Measurements from ENCODE around the gene MALAT1. TPM values are rescaled to one million over a fixed set of nuclear protein-coding genes. Genes with fewer than 3 reads are reported as not detected.

MALAT1 gene
- total RNA-seq, 2 experiments from 2014 or later: 3,446 to 5,974 TPM

GRCh38 chr11:65532388-65533064 is 33.7 kb downstream of the MALAT1 start:
- BruUV-seq (replicated peaks): no TSS peak
- Histone ChIP-seq H3K4me3 (ENCODE audit: low read depth, low read length, poor library complexity, severe bottlenecking) (no peak overlapping the region), H3K4me1 (ENCODE audit: insufficient read depth, low read length, poor library complexity, severe bottlenecking) (peaks cover 8% of the 10 kb centered on the region), H3K36me3 (ENCODE audit: insufficient read depth, low read length) (peaks cover 22% of the 10 kb centered on the region; the same call in 1 of the 2 replicates), H3K27ac (ENCODE audit: low read depth, low read length, poor library complexity, severe bottlenecking) (no peak overlapping the region), H4K20me1 (ENCODE audit: insufficient read depth, low read length) (no peaks in the 10 kb centered on the region), H3K9me2 (ENCODE audit: insufficient read depth, low read length) (no peaks in the 10 kb centered on the region), H3K4me2 (ENCODE audit: low read length) (no peak overlapping the region), H2AFZ (ENCODE audit: low read length) (no peak overlapping the region), H3K9me3 (ENCODE audit: low read length) (no peaks in the 10 kb centered on the region), H3K79me2 (ENCODE audit: insufficient read depth, low read depth, low read length) (no peaks in the 10 kb centered on the region)
- ChIA-PET POLR2A (no interaction called here), CTCF (ENCODE audit: unreplicated experiment) (no interaction called here)
- TF ChIP-seq CTCF (conservative IDR thresholded peaks at IDR 0.05; ENCODE audit: low read length) (no peak), EZH2phosphoT487 (IDR thresholded peaks at IDR 0.05; ENCODE audit: borderline replicate concordance, low read depth, low read length) (no peak)
- DNase-seq (ENCODE audit: low spot score): no peak
- intact Hi-C loops (cut with micrococcal nuclease; ENCODE audit: unreplicated experiment): no loop called here

DNA sequence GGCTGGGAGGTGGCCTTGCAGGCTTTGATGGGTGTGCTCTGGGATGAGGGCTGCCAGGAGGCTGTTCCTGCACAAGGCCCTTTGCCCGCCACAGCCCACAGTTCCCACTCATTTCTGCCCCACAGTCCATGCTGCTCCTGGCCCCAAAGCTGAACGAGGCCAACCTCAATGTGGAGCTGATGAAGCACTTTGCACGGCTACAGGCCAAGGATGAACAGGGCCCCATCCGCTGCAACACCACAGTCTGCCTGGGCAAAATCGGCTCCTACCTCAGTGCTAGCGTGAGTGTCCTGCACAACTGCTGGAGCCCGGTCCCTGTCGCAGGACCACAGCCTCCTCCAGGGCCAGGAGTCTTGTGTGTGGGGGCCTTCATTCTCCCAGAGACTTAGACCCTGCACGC is 36.3 kb downstream of the MALAT1 start:
- intact Hi-C loops (cut with micrococcal nuclease; ENCODE audit: unreplicated experiment): no loop called here
- no peak overlapping the region for H3K27ac ChIP-seq (ENCODE audit: low read depth, low read length, poor library complexity, severe bottlenecking)
- H3K4me1 ChIP-seq (ENCODE audit: insufficient read depth, low read length, poor library complexity, severe bottlenecking): peaks cover 6% of the 10 kb centered on the region
- H3K9me3 ChIP-seq (ENCODE audit: low read length): no peaks in the 10 kb centered on the region
- H2AFZ ChIP-seq (ENCODE audit: low read length): no peak overlapping the region
- H3K79me2 ChIP-seq (ENCODE audit: insufficient read depth, low read depth, low read length): no peaks in the 10 kb centered on the region
- no peak for DNase-seq (ENCODE audit: low spot score)
- POLR2A ChIA-PET: no interaction called here
- no TSS peak for BruUV-seq (replicated peaks)
- H3K4me2 ChIP-seq (ENCODE audit: low read length): no peak overlapping the region
- no peaks in the 10 kb centered on the region for H3K9me2 ChIP-seq (ENCODE audit: insufficient read depth, low read length)
- CTCF ChIA-PET (ENCODE audit: unreplicated experiment): no interaction called here
- H3K4me3 ChIP-seq (ENCODE audit: low read depth, low read length, poor library complexity, severe bottlenecking): no peak overlapping the region
- no peaks in the 10 kb centered on the region for H4K20me1 ChIP-seq (ENCODE audit: insufficient read depth, low read length)
- TF ChIP-seq CTCF (conservative IDR thresholded peaks at IDR 0.05; ENCODE audit: low read length) (no peak), EZH2phosphoT487 (IDR thresholded peaks at IDR 0.05; ENCODE audit: borderline replicate concordance, low read depth, low read length) (no peak)
- peaks cover 33% of the 10 kb centered on the region; the same call in 1 of the 2 replicates for H3K36me3 ChIP-seq (ENCODE audit: insufficient read depth, low read length)

All from OCI-LY7 (cell line).